Fibroblast of pulmonary artery (primary cell): Measurements from ENCODE around the gene SMAD7.

ENCODE experiments used
- DNase-seq: peaks from one replicate; pipeline ENCODE4 v3.0.0-alpha.2; 2010; ENCODE audit warnings: low read depth
- H3K4me3 ChIP-seq: replicated peaks from 2 replicates; pipeline ENCODE4 v1.5.1; 2011; ENCODE audit warnings: low read depth, mild to moderate bottlenecking, control low read depth, low read length, moderate library complexity
- CTCF ChIP-seq: IDR thresholded peaks from 2 replicates; pipeline ENCODE4 v1.5.1; 2011; ENCODE audit warnings: mild to moderate bottlenecking, control low read depth, low read length, inconsistent platforms; ENCODE audit errors: missing control alignments

Gene SMAD7

GRCh38 chr18:48929212-48929612, 21.6 kb downstream of the SMAD7 start:
- TF ChIP-seq CTCF = no peak
- no peak overlapping the region for H3K4me3 ChIP-seq
- DNase-seq = peak; percentile 18

GRCh38 chr18:48928787-48929186, 22.0 kb downstream of the SMAD7 start:
- peak; percentile 66 for DNase-seq
- no peak for TF ChIP-seq CTCF
- no peak overlapping the region for H3K4me3 ChIP-seq

- H3K4me3 ChIP-seq = no peak overlapping the region
- no peak for TF ChIP-seq CTCF
- DNase-seq = peak; percentile 14
Measured at GRCh38 chr18:48927286-48928080, 23.3 kb downstream of the SMAD7 start.

GRCh38 chr18:48926420-48926857, 24.3 kb downstream of the SMAD7 start:
- no peak for TF ChIP-seq CTCF
- no peak overlapping the region for H3K4me3 ChIP-seq
- DNase-seq = no peak

- H3K4me3 ChIP-seq = no peak overlapping the region
- TF ChIP-seq CTCF = no peak
- no peak for DNase-seq
Measured at GRCh38 chr18:48925491-48925780, 25.3 kb downstream of the SMAD7 start.

- no peak for TF ChIP-seq CTCF
- peak; percentile 22 for DNase-seq
- H3K4me3 ChIP-seq = no peak overlapping the region
Measured at GRCh38 chr18:48924630-48925490, 25.9 kb downstream of the SMAD7 start.
